ENCODE data around the gene PCBP3.
A peak's percentile ranks its signal among the peaks of the same experiment; 100 is the strongest.

The PCBP3 gene

GRCh38 chr21:45870421-45870820 is 226.9 kb downstream of the PCBP3 start:
- Histone ChIP-seq H3K4ac (ENCODE audit: low read depth in 1 of 2, low read length in 2 of 2) (peak overlapping the region; percentile 20 to 29), H2AK5ac (ENCODE audit: low read length, severe bottlenecking) (peak overlapping the region; percentile 52), H3K23ac (ENCODE audit: low read length in 2 of 2) (peak overlapping the region in 1 of 2 experiments; percentile 63), H3K4me2 (ENCODE audit: low read length, poor library complexity, severe bottlenecking) (no peak overlapping the region), H4K8ac (ENCODE audit: low read length) (peak overlapping the region; percentile 87), H3K27ac (ENCODE audit: low read length, poor library complexity, severe bottlenecking) (no peak overlapping the region), H2AFZ (ENCODE audit: low read depth, low read length) (no peak overlapping the region), H3K36me3 (ENCODE audit: control insufficient read depth in 1 of 2, insufficient read depth in 2 of 2, low read depth in 1 of 2, low read length in 2 of 2) (peaks cover 5 to 9% of the 10 kb centered on the region in 2 experiments), H3K14ac (ENCODE audit: low read length in 2 of 2) (peak overlapping the region in 1 of 2 experiments; percentile 91), H4K91ac (ENCODE audit: low read length) (peak overlapping the region; percentile 92), H2BK12ac (ENCODE audit: low read length in 2 of 2) (peak overlapping the region; percentile 44 to 95), H3K18ac (ENCODE audit: low read depth in 1 of 2, low read length in 2 of 2) (peak overlapping the region; percentile 22 to 82), H3K27me3 (ENCODE audit: control insufficient read depth in 1 of 2, insufficient read depth in 1 of 2, low read length in 2 of 2) (no peaks in the 10 kb centered on the region), H2BK15ac (ENCODE audit: low read depth, poor library complexity, severe bottlenecking) (no peak overlapping the region), H2BK120ac (ENCODE audit: low read depth, low read length) (peak overlapping the region; percentile 84), H2BK5ac (ENCODE audit: low read depth, low read length, poor library complexity, severe bottlenecking) (no peak overlapping the region), H3K9me3 (ENCODE audit: control insufficient read depth, low read length) (no peaks in the 10 kb centered on the region), H3K9ac (ENCODE audit: low read length) (no peak overlapping the region), H3K4me1 (ENCODE audit: control insufficient read depth, insufficient read depth, low read depth, low read length) (peaks cover 62% of the 10 kb centered on the region), H3K4me3 (ENCODE audit: insufficient read depth in 1 of 2, low read depth in 1 of 2, low read length in 2 of 2) (no peak overlapping the region), H3K79me1 (replicated peaks; ENCODE audit: low read length, poor library complexity, severe bottlenecking) (peaks cover 2% of the 10 kb centered on the region)
- DNase-seq = no peak
- 95% methylated on average over 12 of the region's 12 CpGs for WGBS

- H3K23ac ChIP-seq (ENCODE audit: low read length in 2 of 2) = no peak overlapping the region
- no peak overlapping the region for H3K4me2 ChIP-seq (ENCODE audit: low read length, poor library complexity, severe bottlenecking)
- H3K4me3 ChIP-seq (ENCODE audit: insufficient read depth in 1 of 2, low read depth in 1 of 2, low read length in 2 of 2) = no peak overlapping the region
- peak overlapping the region; percentile 87 for H4K8ac ChIP-seq (ENCODE audit: low read length)
- H3K79me1 ChIP-seq (replicated peaks; ENCODE audit: low read length, poor library complexity, severe bottlenecking) = peaks cover 2% of the 10 kb centered on the region
- peak overlapping the region; percentile 55 for H2BK15ac ChIP-seq (ENCODE audit: low read depth, poor library complexity, severe bottlenecking)
- no peak overlapping the region for H2BK5ac ChIP-seq (ENCODE audit: low read depth, low read length, poor library complexity, severe bottlenecking)
- H2AFZ ChIP-seq (ENCODE audit: low read depth, low read length) = no peak overlapping the region
- no peak overlapping the region for H3K9ac ChIP-seq (ENCODE audit: low read length)
- H3K36me3 ChIP-seq (ENCODE audit: control insufficient read depth in 1 of 2, insufficient read depth in 2 of 2, low read depth in 1 of 2, low read length in 2 of 2) = peaks cover 5 to 9% of the 10 kb centered on the region in 2 experiments
- H3K4me1 ChIP-seq (ENCODE audit: control insufficient read depth, insufficient read depth, low read depth, low read length) = peaks cover 62% of the 10 kb centered on the region
- H3K14ac ChIP-seq (ENCODE audit: low read length in 2 of 2) = peak overlapping the region in 1 of 2 experiments; percentile 29
- peak overlapping the region; percentile 46 to 95 for H2BK12ac ChIP-seq (ENCODE audit: low read length in 2 of 2)
- H3K18ac ChIP-seq (ENCODE audit: low read depth in 1 of 2, low read length in 2 of 2) = peak overlapping the region; percentile 82 to 92
- no peak overlapping the region for H3K27ac ChIP-seq (ENCODE audit: low read length, poor library complexity, severe bottlenecking)
- peak overlapping the region; percentile 92 for H4K91ac ChIP-seq (ENCODE audit: low read length)
- H3K9me3 ChIP-seq (ENCODE audit: control insufficient read depth, low read length) = no peaks in the 10 kb centered on the region
- H3K27me3 ChIP-seq (ENCODE audit: control insufficient read depth in 1 of 2, insufficient read depth in 1 of 2, low read length in 2 of 2) = no peaks in the 10 kb centered on the region
- peak overlapping the region; percentile 61 for H2AK5ac ChIP-seq (ENCODE audit: low read length, severe bottlenecking)
- H3K4ac ChIP-seq (ENCODE audit: low read depth in 1 of 2, low read length in 2 of 2) = peak overlapping the region; percentile 20 to 65
- H2BK120ac ChIP-seq (ENCODE audit: low read depth, low read length) = no peak overlapping the region
- 90% methylated on average over 13 of the region's 17 CpGs for WGBS
- DNase-seq = no peak
Observed at GRCh38 chr21:45870851-45871615, 227.5 kb downstream of the PCBP3 start.

GRCh38 chr21:45871616-45872236 is 228.2 kb downstream of the PCBP3 start:
- Histone ChIP-seq H3K18ac (ENCODE audit: low read depth in 1 of 2, low read length in 2 of 2) (peak overlapping the region in 1 of 2 experiments; percentile 92), H2BK12ac (ENCODE audit: low read length in 2 of 2) (peak overlapping the region; percentile 46 to 95), H2BK15ac (ENCODE audit: low read depth, poor library complexity, severe bottlenecking) (peak overlapping the region; percentile 55), H2BK120ac (ENCODE audit: low read depth, low read length) (no peak overlapping the region), H3K27ac (ENCODE audit: low read length, poor library complexity, severe bottlenecking) (no peak overlapping the region), H3K36me3 (ENCODE audit: control insufficient read depth in 1 of 2, insufficient read depth in 2 of 2, low read depth in 1 of 2, low read length in 2 of 2) (peaks cover 5 to 9% of the 10 kb centered on the region in 2 experiments), H3K4ac (ENCODE audit: low read depth in 1 of 2, low read length in 2 of 2) (peak overlapping the region in 1 of 2 experiments; percentile 65), H2AFZ (ENCODE audit: low read depth, low read length) (no peak overlapping the region), H4K91ac (ENCODE audit: low read length) (peak overlapping the region; percentile 81), H3K23ac (ENCODE audit: low read length in 2 of 2) (no peak overlapping the region), H2AK5ac (ENCODE audit: low read length, severe bottlenecking) (peak overlapping the region; percentile 21), H3K4me2 (ENCODE audit: low read length, poor library complexity, severe bottlenecking) (no peak overlapping the region), H3K9me3 (ENCODE audit: control insufficient read depth, low read length) (no peaks in the 10 kb centered on the region), H3K27me3 (ENCODE audit: control insufficient read depth in 1 of 2, insufficient read depth in 1 of 2, low read length in 2 of 2) (no peaks in the 10 kb centered on the region), H3K14ac (ENCODE audit: low read length in 2 of 2) (no peak overlapping the region), H2BK5ac (ENCODE audit: low read depth, low read length, poor library complexity, severe bottlenecking) (no peak overlapping the region), H3K9ac (ENCODE audit: low read length) (no peak overlapping the region), H4K8ac (ENCODE audit: low read length) (peak overlapping the region; percentile 28), H3K4me3 (ENCODE audit: insufficient read depth in 1 of 2, low read depth in 1 of 2, low read length in 2 of 2) (no peak overlapping the region), H3K79me1 (replicated peaks; ENCODE audit: low read length, poor library complexity, severe bottlenecking) (no peaks in the 10 kb centered on the region), H3K4me1 (ENCODE audit: control insufficient read depth, insufficient read depth, low read depth, low read length) (peaks cover 63% of the 10 kb centered on the region)
- DNase-seq = no peak
- WGBS = 93% methylated on average over 22 of the region's 22 CpGs

GRCh38 chr21:45872471-45872870 is 228.9 kb downstream of the PCBP3 start:
- no peak overlapping the region for H3K4me3 ChIP-seq (ENCODE audit: insufficient read depth in 1 of 2, low read depth in 1 of 2, low read length in 2 of 2)
- 98% methylated on average over 9 of the region's 11 CpGs for WGBS
- H3K36me3 ChIP-seq (ENCODE audit: control insufficient read depth in 1 of 2, insufficient read depth in 2 of 2, low read depth in 1 of 2, low read length in 2 of 2) = peaks cover 0 to 6% of the 10 kb centered on the region in 2 experiments

More at GRCh38 chr21:45872471-45872870, 228.9 kb downstream of the PCBP3 start:
- no peak overlapping the region for H2BK5ac ChIP-seq (ENCODE audit: low read depth, low read length, poor library complexity, severe bottlenecking)
- H3K4me2 ChIP-seq (ENCODE audit: low read length, poor library complexity, severe bottlenecking) = no peak overlapping the region
- no peak overlapping the region for H2BK15ac ChIP-seq (ENCODE audit: low read depth, poor library complexity, severe bottlenecking)
- H3K79me1 ChIP-seq (replicated peaks; ENCODE audit: low read length, poor library complexity, severe bottlenecking) = no peaks in the 10 kb centered on the region
- H4K8ac ChIP-seq (ENCODE audit: low read length) = no peak overlapping the region
- no peak overlapping the region for H2BK120ac ChIP-seq (ENCODE audit: low read depth, low read length)
- H3K18ac ChIP-seq (ENCODE audit: low read depth in 1 of 2, low read length in 2 of 2) = no peak overlapping the region
- no peak overlapping the region for H2BK12ac ChIP-seq (ENCODE audit: low read length in 2 of 2)
- H3K9me3 ChIP-seq (ENCODE audit: control insufficient read depth, low read length) = no peaks in the 10 kb centered on the region
- no peak overlapping the region for H3K23ac ChIP-seq (ENCODE audit: low read length in 2 of 2)
- H3K27ac ChIP-seq (ENCODE audit: low read length, poor library complexity, severe bottlenecking) = no peak overlapping the region
- H4K91ac ChIP-seq (ENCODE audit: low read length) = peak overlapping the region; percentile 67
- H2AFZ ChIP-seq (ENCODE audit: low read depth, low read length) = no peak overlapping the region
- no peak overlapping the region for H3K9ac ChIP-seq (ENCODE audit: low read length)
- no peak for DNase-seq
- H3K4ac ChIP-seq (ENCODE audit: low read depth in 1 of 2, low read length in 2 of 2) = no peak overlapping the region
- H2AK5ac ChIP-seq (ENCODE audit: low read length, severe bottlenecking) = no peak overlapping the region
- peak overlapping the region in 1 of 2 experiments; percentile 51 for H3K14ac ChIP-seq (ENCODE audit: low read length in 2 of 2)
- H3K4me1 ChIP-seq (ENCODE audit: control insufficient read depth, insufficient read depth, low read depth, low read length) = peaks cover 67% of the 10 kb centered on the region
- H3K27me3 ChIP-seq (ENCODE audit: control insufficient read depth in 1 of 2, insufficient read depth in 1 of 2, low read length in 2 of 2) = no peaks in the 10 kb centered on the region
